ENCODE data around the gene TPST2.

Gene TPST2

DNA sequence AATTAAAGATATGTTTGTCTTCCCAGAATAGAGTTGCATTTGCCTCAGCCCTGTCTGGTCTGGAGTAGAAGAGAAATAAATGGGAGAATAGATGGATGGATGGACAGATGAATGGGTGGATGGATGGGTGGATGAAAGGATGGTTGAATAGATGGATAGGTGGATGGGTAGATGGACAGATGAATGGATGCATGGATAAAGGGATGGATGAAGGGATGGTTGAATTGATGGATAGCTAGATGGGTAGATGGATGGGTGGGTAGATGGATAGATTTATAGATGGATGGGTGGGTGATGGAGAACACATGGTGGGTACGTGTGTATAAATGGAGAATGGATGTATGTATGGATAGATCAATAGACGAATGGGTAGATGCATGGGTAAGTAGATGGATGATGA is 19.4 kb upstream of the TPST2 start:
- Histone ChIP-seq H3K27me3 (replicated peaks; ENCODE audit: control insufficient read depth, insufficient read depth, low read length) (peaks cover 22% of the 10 kb centered on the region), H3K9ac (ENCODE audit: low read length) (no peak overlapping the region), H3K4me1 (ENCODE audit: control insufficient read depth, insufficient read depth, low read length) (peaks cover 7% of the 10 kb centered on the region), H3K36me3 (ENCODE audit: control insufficient read depth, insufficient read depth, low read length, severe bottlenecking) (no peaks in the 10 kb centered on the region), H3K4me3 (ENCODE audit: low read length) (no peak overlapping the region), H3K9me3 (ENCODE audit: control insufficient read depth, low read length) (no peaks in the 10 kb centered on the region)
- no peak for DNase-seq (ENCODE audit: low read depth)

DNA sequence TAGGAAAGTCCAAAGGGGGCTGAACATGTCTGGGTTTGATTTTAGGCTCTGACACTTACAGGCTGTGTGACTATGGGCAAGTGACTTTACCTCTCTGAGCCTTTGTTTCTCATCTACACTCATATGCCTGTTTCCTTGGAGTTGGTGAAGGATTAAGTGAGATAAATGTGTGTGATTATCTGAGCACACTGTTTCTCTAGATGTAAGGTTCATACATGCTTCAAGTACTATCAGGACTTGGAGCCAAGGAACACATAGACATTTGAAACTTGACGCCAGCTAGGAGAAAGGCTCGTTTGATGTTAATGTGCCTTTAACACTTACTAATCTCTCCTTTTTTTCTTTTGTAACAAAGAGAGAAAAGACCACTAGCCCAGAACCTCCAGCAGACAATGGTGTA is 18.2 kb upstream of the TPST2 start:
- DNase-seq (ENCODE audit: low read depth): no peak
- H3K9me3 ChIP-seq (ENCODE audit: control insufficient read depth, low read length): no peaks in the 10 kb centered on the region
- H3K4me1 ChIP-seq (ENCODE audit: control insufficient read depth, insufficient read depth, low read length): peaks cover 7% of the 10 kb centered on the region
- H3K27me3 ChIP-seq (replicated peaks; ENCODE audit: control insufficient read depth, insufficient read depth, low read length): peaks cover 19% of the 10 kb centered on the region
- H3K4me3 ChIP-seq (ENCODE audit: low read length): no peak overlapping the region
- H3K36me3 ChIP-seq (ENCODE audit: control insufficient read depth, insufficient read depth, low read length, severe bottlenecking): no peaks in the 10 kb centered on the region
- no peak overlapping the region for H3K9ac ChIP-seq (ENCODE audit: low read length)

DNA sequence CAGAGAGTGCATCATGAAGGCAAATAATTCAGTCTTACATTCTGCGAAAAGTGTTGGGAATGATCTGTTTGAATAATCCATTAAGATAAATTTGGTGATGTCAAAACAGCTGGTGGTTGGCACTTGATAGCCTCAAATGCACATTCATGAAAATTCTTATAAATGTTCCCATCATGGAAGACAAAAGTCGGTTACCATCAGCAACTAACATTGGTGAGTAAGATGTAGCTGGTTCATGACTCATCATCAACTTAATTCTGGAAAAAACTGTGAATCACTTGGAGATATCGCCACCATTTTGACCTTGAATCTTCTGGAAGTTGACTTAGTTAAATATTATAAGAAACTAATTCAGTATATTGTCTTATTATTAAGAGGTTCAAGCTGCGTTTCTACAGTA is 16.7 kb upstream of the TPST2 start:
- peak; percentile 12 for DNase-seq (ENCODE audit: low read depth)
- Histone ChIP-seq H3K9ac (ENCODE audit: low read length) (no peak overlapping the region), H3K4me3 (ENCODE audit: low read length) (no peak overlapping the region), H3K4me1 (ENCODE audit: control insufficient read depth, insufficient read depth, low read length) (peaks cover 7% of the 10 kb centered on the region), H3K27me3 (replicated peaks; ENCODE audit: control insufficient read depth, insufficient read depth, low read length) (peaks cover 7% of the 10 kb centered on the region), H3K36me3 (ENCODE audit: control insufficient read depth, insufficient read depth, low read length, severe bottlenecking) (no peaks in the 10 kb centered on the region), H3K9me3 (ENCODE audit: control insufficient read depth, low read length) (no peaks in the 10 kb centered on the region)

DNA sequence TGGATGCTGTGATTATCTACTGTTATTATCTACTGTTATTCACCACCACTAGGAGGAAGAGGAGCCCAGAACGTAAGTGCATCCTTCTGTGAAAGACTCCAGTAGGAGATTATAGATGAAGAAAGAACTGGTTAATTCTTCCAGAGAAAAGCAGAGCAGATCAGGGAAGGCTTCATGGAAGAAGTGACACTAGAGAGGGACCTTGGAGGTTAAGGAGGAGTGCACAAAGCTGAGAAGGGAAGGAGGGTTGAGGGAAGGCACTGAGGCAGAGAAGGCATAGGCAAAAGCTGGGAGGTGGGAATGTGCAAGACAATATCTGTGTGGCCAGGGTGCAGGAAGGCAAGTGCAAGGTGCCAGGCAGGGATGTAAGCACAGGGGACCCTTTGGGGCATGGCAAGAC is 14.4 kb upstream of the TPST2 start:
- Histone ChIP-seq H3K9me3 (ENCODE audit: control insufficient read depth, low read length) (no peaks in the 10 kb centered on the region), H3K36me3 (ENCODE audit: control insufficient read depth, insufficient read depth, low read length, severe bottlenecking) (no peaks in the 10 kb centered on the region), H3K4me3 (ENCODE audit: low read length) (no peak overlapping the region), H3K9ac (ENCODE audit: low read length) (no peak overlapping the region), H3K27me3 (replicated peaks; ENCODE audit: control insufficient read depth, insufficient read depth, low read length) (peaks cover 21% of the 10 kb centered on the region), H3K4me1 (ENCODE audit: control insufficient read depth, insufficient read depth, low read length) (no peaks in the 10 kb centered on the region)
- DNase-seq (ENCODE audit: low read depth): no peak

DNA sequence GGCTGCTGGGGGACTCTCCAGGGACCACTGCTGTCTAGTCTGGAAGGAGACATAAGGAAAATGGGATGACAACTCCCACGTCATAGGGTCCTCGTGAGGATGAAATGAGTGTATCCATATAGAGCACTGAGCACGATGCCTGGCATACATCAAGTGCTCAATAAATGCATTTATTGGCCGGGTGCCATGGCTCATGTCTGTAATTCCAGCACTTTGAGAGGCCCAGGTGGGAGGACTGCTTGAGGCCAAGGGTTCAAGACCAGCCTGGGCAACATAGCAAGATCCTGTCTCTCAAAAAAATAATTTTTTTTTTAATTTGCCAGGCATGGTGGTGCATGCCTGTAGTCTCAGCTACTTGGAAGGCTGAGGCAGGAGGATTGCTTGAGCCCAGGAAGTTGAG is 12.2 kb upstream of the TPST2 start:
- Histone ChIP-seq H3K36me3 (ENCODE audit: control insufficient read depth, insufficient read depth, low read length, severe bottlenecking) (no peaks in the 10 kb centered on the region), H3K4me3 (ENCODE audit: low read length) (no peak overlapping the region), H3K27me3 (replicated peaks; ENCODE audit: control insufficient read depth, insufficient read depth, low read length) (peaks cover 28% of the 10 kb centered on the region), H3K9me3 (ENCODE audit: control insufficient read depth, low read length) (no peaks in the 10 kb centered on the region), H3K4me1 (ENCODE audit: control insufficient read depth, insufficient read depth, low read length) (no peaks in the 10 kb centered on the region), H3K9ac (ENCODE audit: low read length) (no peak overlapping the region)
- DNase-seq (ENCODE audit: low read depth): no peak

DNA sequence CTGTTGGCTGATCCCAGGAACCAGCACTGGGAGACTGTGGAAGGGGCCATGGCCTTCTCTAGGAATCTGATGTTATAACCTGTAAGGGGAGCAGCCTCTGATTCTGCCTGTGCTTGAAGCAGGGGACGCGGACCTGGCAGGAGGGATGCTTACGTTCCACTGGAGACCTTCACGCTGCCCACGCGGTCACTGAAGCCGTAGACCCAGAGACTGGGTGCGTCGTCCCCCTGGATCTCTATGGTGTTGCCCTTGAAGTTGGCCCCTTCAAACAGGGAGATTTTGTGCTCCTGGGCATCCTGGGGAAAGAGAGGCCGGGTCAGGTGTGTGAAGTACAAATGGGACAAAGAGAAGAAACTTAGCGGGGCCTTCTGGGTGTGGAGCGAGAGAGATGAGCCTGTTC is 11.8 kb upstream of the TPST2 start:
- H3K9me3 ChIP-seq (ENCODE audit: control insufficient read depth, low read length): no peaks in the 10 kb centered on the region
- no peak overlapping the region for H3K4me3 ChIP-seq (ENCODE audit: low read length)
- H3K4me1 ChIP-seq (ENCODE audit: control insufficient read depth, insufficient read depth, low read length): no peaks in the 10 kb centered on the region
- DNase-seq (ENCODE audit: low read depth): no peak
- H3K36me3 ChIP-seq (ENCODE audit: control insufficient read depth, insufficient read depth, low read length, severe bottlenecking): no peaks in the 10 kb centered on the region
- H3K27me3 ChIP-seq (replicated peaks; ENCODE audit: control insufficient read depth, insufficient read depth, low read length): peaks cover 32% of the 10 kb centered on the region
- H3K9ac ChIP-seq (ENCODE audit: low read length): no peak overlapping the region

DNA sequence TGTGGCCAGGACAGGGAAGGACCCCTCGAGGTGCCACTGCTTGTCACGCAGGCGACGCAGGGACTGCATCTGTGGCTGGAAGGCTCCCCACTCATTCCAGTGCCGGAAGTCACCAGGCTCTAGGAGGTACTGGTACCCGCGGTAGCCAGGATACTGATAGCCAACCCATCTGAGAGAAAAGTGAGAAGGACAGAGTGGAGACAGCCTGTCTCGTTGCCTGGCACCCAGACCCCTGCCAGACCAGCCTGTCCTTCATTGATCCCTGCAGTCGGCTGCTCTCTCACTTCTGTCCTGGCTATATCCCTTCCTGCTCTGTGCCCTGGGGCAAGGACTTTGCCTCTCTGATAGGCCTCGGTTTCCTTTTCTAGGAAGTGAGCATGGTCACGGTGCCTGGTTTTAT is 9.6 kb upstream of the TPST2 start:
- DNase-seq (ENCODE audit: low read depth): no peak
- Histone ChIP-seq H3K36me3 (ENCODE audit: control insufficient read depth, insufficient read depth, low read length, severe bottlenecking) (no peaks in the 10 kb centered on the region), H3K4me3 (ENCODE audit: low read length) (no peak overlapping the region), H3K27me3 (replicated peaks; ENCODE audit: control insufficient read depth, insufficient read depth, low read length) (peaks cover 35% of the 10 kb centered on the region), H3K9me3 (ENCODE audit: control insufficient read depth, low read length) (no peaks in the 10 kb centered on the region), H3K4me1 (ENCODE audit: control insufficient read depth, insufficient read depth, low read length) (no peaks in the 10 kb centered on the region), H3K9ac (ENCODE audit: low read length) (no peak overlapping the region)

DNA sequence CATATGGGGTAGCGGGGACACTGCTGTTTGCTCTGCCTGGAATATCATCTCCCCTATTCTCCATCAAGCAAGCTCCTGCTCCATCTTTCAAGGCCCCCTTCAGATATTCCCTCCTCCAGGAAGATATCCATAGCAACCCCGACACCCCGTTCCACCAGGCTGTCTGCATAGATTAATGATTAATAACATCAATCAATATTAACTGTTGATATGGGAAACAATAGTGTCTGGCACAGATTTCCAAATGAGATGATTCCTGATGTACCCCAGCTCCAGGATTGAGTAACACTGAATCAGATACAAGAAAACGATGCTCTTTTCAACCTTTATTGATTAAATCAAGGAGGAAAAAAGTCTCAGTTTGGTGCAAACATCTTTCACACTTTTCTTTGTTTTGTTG is 7.5 kb upstream of the TPST2 start:
- H3K27me3 ChIP-seq (replicated peaks; ENCODE audit: control insufficient read depth, insufficient read depth, low read length): peaks cover 41% of the 10 kb centered on the region
- no peak overlapping the region for H3K4me3 ChIP-seq (ENCODE audit: low read length)
- no peaks in the 10 kb centered on the region for H3K36me3 ChIP-seq (ENCODE audit: control insufficient read depth, insufficient read depth, low read length, severe bottlenecking)
- no peak overlapping the region for H3K9ac ChIP-seq (ENCODE audit: low read length)
- no peak for DNase-seq (ENCODE audit: low read depth)
- H3K9me3 ChIP-seq (ENCODE audit: control insufficient read depth, low read length): no peaks in the 10 kb centered on the region
- no peaks in the 10 kb centered on the region for H3K4me1 ChIP-seq (ENCODE audit: control insufficient read depth, insufficient read depth, low read length)

DNA sequence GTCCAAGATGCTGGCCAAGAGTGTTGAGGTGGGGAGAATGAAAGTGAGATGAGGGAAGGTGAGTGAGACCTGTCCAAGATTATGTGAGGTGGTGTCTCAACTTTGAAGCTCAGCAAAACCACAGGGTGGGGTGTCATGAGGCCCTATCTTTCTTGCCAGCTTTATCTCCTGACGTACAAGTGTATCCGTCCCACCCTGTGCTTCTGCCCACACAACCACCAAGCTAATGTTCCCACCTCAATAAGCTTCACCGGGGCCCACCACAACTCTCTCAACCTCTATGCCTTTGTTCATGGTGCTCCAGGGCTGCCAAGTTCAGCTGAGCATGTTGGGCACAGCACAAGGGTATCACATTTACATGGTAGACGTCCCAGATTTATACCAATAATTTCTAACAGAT is 7.1 kb upstream of the TPST2 start:
- no peak for DNase-seq (ENCODE audit: low read depth)
- Histone ChIP-seq H3K9ac (ENCODE audit: low read length) (no peak overlapping the region), H3K9me3 (ENCODE audit: control insufficient read depth, low read length) (no peaks in the 10 kb centered on the region), H3K4me1 (ENCODE audit: control insufficient read depth, insufficient read depth, low read length) (no peaks in the 10 kb centered on the region), H3K4me3 (ENCODE audit: low read length) (no peak overlapping the region), H3K36me3 (ENCODE audit: control insufficient read depth, insufficient read depth, low read length, severe bottlenecking) (no peaks in the 10 kb centered on the region), H3K27me3 (replicated peaks; ENCODE audit: control insufficient read depth, insufficient read depth, low read length) (peaks cover 43% of the 10 kb centered on the region)

DNA sequence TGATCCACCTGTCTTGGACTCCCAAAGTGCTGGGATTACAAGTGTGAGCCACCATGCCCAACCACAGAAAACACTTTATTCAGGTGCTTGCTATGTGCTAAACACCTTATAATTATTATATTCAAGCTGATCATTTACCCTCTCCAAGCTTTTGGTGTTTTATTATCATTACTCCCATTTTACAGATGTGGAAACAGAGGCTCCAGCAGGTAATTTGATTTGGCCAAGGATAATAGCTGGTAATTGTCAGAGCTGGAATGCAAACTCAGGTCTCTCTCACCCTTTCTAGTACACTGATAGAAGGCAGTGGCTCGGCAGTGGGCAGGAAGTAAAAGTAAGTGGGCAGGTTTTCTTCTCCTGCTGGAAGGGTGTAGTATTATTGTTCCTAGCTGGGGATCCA is 3.8 kb upstream of the TPST2 start:
- no peak for DNase-seq (ENCODE audit: low read depth)
- H3K4me1 ChIP-seq (ENCODE audit: control insufficient read depth, insufficient read depth, low read length): peaks cover 4% of the 10 kb centered on the region
- H3K4me3 ChIP-seq (ENCODE audit: low read length): no peak overlapping the region
- no peaks in the 10 kb centered on the region for H3K36me3 ChIP-seq (ENCODE audit: control insufficient read depth, insufficient read depth, low read length, severe bottlenecking)
- H3K27me3 ChIP-seq (replicated peaks; ENCODE audit: control insufficient read depth, insufficient read depth, low read length): peaks cover 24% of the 10 kb centered on the region
- no peaks in the 10 kb centered on the region for H3K9me3 ChIP-seq (ENCODE audit: control insufficient read depth, low read length)
- H3K9ac ChIP-seq (ENCODE audit: low read length): no peak overlapping the region

DNA sequence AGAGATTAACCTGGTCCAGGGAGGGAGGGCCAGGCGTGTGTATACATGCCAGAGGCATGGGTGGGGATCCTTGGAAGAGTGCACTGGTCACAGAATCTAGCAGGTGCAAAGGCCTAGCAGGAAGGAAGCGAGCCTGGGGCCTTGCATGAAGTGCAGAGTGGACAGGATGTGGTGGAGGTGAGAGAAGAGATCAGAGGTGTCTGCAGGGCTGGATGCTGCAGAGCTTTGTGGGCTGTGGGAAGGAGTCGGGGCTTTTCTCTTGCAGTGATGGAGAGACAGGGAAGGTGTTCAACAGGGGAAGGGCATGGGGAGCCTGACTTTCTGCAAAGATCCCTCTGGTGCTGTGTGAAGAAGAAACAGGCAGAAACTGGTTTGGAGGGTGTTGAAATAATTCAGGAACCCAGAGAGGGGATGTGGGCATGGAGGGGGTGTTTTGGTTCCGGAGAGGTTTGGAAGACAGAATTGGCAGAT is 2.5 kb upstream of the TPST2 start:
- peaks cover 6% of the 10 kb centered on the region for H3K4me1 ChIP-seq (ENCODE audit: control insufficient read depth, insufficient read depth, low read length)
- H3K27me3 ChIP-seq (replicated peaks; ENCODE audit: control insufficient read depth, insufficient read depth, low read length): peaks cover 22% of the 10 kb centered on the region
- peaks cover 4% of the 10 kb centered on the region for H3K9me3 ChIP-seq (ENCODE audit: control insufficient read depth, low read length)
- no peaks in the 10 kb centered on the region for H3K36me3 ChIP-seq (ENCODE audit: control insufficient read depth, insufficient read depth, low read length, severe bottlenecking)
- H3K4me3 ChIP-seq (ENCODE audit: low read length): no peak overlapping the region
- H3K9ac ChIP-seq (ENCODE audit: low read length): no peak overlapping the region
- DNase-seq (ENCODE audit: low read depth): no peak

DNA sequence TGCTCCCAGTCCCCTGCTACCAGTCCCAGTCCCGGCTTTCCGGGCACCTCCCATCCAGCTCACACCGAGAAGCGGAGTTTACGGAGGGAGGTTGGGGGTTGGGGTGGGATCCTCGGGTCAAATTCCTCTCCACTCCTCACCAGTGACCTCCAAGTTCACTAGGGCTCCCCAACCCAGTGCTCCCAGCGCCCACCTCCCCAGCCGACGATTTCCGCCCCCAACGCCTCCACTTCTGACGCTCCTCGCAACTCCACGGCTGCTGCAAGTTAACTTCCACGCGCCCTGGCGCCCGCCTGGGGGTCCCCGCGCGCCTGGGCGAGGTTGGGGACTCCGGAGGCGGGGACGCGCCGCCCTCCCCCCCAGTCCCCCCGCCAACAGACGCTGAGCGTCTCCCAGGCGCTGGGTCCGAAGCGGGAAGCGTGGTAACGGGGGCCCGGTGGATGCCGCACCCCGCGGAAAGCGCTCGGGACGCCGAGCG is 526 bp downstream of the TPST2 start:
- H3K4me3 ChIP-seq (ENCODE audit: low read length): peak overlapping the region; percentile 91
- H3K36me3 ChIP-seq (ENCODE audit: control insufficient read depth, insufficient read depth, low read length, severe bottlenecking): peaks cover 2% of the 10 kb centered on the region
- peaks cover 17% of the 10 kb centered on the region for H3K4me1 ChIP-seq (ENCODE audit: control insufficient read depth, insufficient read depth, low read length)
- peak; percentile 37 for DNase-seq (ENCODE audit: low read depth)
- peak overlapping the region; percentile 83 for H3K9ac ChIP-seq (ENCODE audit: low read length)
- H3K27me3 ChIP-seq (replicated peaks; ENCODE audit: control insufficient read depth, insufficient read depth, low read length): peaks cover 12% of the 10 kb centered on the region
- H3K9me3 ChIP-seq (ENCODE audit: control insufficient read depth, low read length): peaks cover 4% of the 10 kb centered on the region

Data from adipocyte (in vitro differentiated cells).